H1 (cell line): ENCODE measurements around the gene MGME1. TPM values are rescaled to one million over a fixed set of nuclear protein-coding genes. Genes with fewer than 3 reads are reported as not detected.
A peak's percentile ranks its signal among the peaks of the same experiment; 100 is the strongest.

ENCODE experiments used
- EZH2 ChIP-seq: fragments of 200-600 bp; sonication (generic); IDR thresholded peaks from 2 replicates; pipeline ENCODE4 v1.7.1; 2012; ENCODE audit warnings: low read depth, mild to moderate bottlenecking, moderate library complexity, low read length, inconsistent platforms; ENCODE audit not compliant: severe bottlenecking
- RAD21 ChIP-seq, 2 experiments: IDR thresholded peaks in 1 of 2; conservative IDR thresholded peaks in 1 of 2; 2 replicates each; pipeline ENCODE4 v1.6.1; 2011; ENCODE audit warnings: low read depth in 2 of 2, low read length in 2 of 2, improper control_type of control experiment in 1 of 2, inconsistent platforms in 1 of 2, mild to moderate bottlenecking in 1 of 2, moderate library complexity in 1 of 2
- SIN3A ChIP-seq, 2 experiments: IDR thresholded peaks in 1 of 2; conservative IDR thresholded peaks in 1 of 2; 2 replicates each; pipeline ENCODE4 v1.6.1; 2011 to 2012; ENCODE audit warnings: low read length in 2 of 2, improper control_type of control experiment in 1 of 2, low read depth in 1 of 2, mild to moderate bottlenecking in 1 of 2
- SUZ12 ChIP-seq: fragments of 200-600 bp; sonication (generic); IDR thresholded peaks from 2 replicates; pipeline ENCODE4 v1.6.1; 2012; ENCODE audit warnings: mild to moderate bottlenecking, inconsistent platforms, low read length, moderate library complexity, mixed read lengths
- polyA plus RNA-seq, 7 experiments: library from polyadenylated mRNA; depleted of rRNA in 3 of 7; stranded (reverse) in 5 of 7; unstranded in 2 of 7; fragments of >200 nt in 5 of 7; fragments of 200-250 nt in 2 of 7; gene quantifications; 1 replicate in 5 of 7; 2 replicates in 1 of 7; 4 replicates in 1 of 7; pipeline versions ENCODE4 v1.2.1 to v1.2.3, GENCODE V29; 2011 to 2013; ENCODE audit warnings: missing spikeins in 2 of 7, mixed read lengths in 2 of 7
- total RNA-seq: library from RNA; stranded (reverse); fragmentation: NEBNext Ultra II Directional; extraction: Animal tissue kit (Norgen Biotek cat#: 25700); gene quantifications from 2 replicates; pipeline ENCODE4 v1.2.1, GENCODE V29; 2021

Gene MGME1
- total and polyA plus RNA-seq, 2 of the 8 experiments (the other 6 are each of a cell fraction or from before 2014, with no cell fraction given): 27.7 to 59.0 TPM

GRCh38 chr20:18019068-18019467, 50.2 kb downstream of the MGME1 start (continued):
- TF ChIP-seq RAD21 (IDR thresholded peaks at IDR 0.05 in 1 of 2, conservative IDR thresholded peaks at IDR 0.05 in 1 of 2; ENCODE audit: low read depth in 2 of 2, low read length in 2 of 2): peak; percentile 67 to 82
- 0 out of 4 replicates have a peak, but pooled peaks of 1 of the 2 experiments have one; percentile 39 for TF ChIP-seq SIN3A (conservative IDR thresholded peaks at IDR 0.05 in 1 of 2, IDR thresholded peaks at IDR 0.05 in 1 of 2; ENCODE audit: low read depth in 1 of 2, low read length in 2 of 2)
- no peak for TF ChIP-seq EZH2
- TF ChIP-seq SUZ12: no peak
